Measurements from ENCODE around the gene ALDH3B2. TPM values are rescaled to one million over a fixed set of nuclear protein-coding genes. Genes with fewer than 3 reads are reported as not detected.
A peak's percentile ranks its signal among the peaks of the same experiment; 100 is the strongest.

Gene ALDH3B2
- total RNA-seq, 4 donors from 2014 or later = 62.6 to 181 (median 120) TPM

DNA sequence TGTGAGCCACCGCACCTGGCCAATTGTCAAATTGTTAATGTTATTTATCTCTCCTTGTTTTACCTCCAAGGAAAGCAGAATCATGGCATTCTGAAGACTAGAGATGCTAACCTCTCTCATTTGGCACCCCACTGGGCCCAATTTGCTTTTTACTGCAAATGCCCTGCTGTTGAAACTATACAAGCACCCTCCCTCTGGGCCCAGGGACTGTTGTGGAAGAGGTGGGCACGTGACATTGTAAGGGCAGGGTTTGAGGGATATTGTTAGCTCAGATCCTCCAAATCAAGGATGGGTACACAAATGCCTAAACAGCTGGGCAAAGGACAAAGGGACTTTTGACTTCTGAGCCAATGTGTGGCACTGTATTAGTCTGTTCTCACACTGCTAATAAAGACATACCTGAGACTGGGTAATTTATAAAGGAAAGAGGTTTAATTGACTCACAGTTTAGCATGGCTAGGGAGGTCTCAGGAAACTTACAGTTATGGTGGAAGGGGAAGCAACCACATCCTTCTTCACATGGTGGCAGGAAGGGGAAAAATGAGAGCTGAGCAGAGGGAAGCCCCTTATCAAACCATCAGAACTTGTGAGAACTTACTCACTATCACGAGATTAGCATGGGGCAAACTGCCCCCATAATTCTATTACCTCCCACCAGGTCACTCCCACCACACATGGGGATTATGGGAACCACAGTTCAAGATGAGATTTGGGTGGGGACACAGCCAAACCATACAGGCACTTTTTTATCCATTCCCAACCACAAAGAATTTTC is 6.5 kb upstream of the ALDH3B2 start:
- Histone ChIP-seq H3K4me3 (no peak overlapping the region), H3K27me3 (no peaks in the 10 kb centered on the region), H3K9me3 (no peaks in the 10 kb centered on the region), H3K27ac (peak overlapping the region in 2 of 4 donors; percentile 5 to 73), H3K4me1 (peaks cover 0 to 33% (median 7%) of the 10 kb centered on the region in 3 donors), H3K36me3 (no peaks in the 10 kb centered on the region)
- intact Hi-C loops (cut with DNase I) = no loop called here
- DNase-seq = no peak
- TF ChIP-seq POLR2A (IDR thresholded peaks at IDR 0.05) = no peak
- TF ChIP-seq, protein P1, sequence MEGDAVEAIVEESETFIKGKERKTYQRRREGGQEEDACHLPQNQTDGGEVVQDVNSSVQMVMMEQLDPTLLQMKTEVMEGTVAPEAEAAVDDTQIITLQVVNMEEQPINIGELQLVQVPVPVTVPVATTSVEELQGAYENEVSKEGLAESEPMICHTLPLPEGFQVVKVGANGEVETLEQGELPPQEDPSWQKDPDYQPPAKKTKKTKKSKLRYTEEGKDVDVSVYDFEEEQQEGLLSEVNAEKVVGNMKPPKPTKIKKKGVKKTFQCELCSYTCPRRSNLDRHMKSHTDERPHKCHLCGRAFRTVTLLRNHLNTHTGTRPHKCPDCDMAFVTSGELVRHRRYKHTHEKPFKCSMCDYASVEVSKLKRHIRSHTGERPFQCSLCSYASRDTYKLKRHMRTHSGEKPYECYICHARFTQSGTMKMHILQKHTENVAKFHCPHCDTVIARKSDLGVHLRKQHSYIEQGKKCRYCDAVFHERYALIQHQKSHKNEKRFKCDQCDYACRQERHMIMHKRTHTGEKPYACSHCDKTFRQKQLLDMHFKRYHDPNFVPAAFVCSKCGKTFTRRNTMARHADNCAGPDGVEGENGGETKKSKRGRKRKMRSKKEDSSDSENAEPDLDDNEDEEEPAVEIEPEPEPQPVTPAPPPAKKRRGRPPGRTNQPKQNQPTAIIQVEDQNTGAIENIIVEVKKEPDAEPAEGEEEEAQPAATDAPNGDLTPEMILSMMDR (IDR thresholded peaks at IDR 0.05) = no peak
- 64 to 69% methylated on average over 3 of the region's 3 CpGs for WGBS, 2 donors

DNA sequence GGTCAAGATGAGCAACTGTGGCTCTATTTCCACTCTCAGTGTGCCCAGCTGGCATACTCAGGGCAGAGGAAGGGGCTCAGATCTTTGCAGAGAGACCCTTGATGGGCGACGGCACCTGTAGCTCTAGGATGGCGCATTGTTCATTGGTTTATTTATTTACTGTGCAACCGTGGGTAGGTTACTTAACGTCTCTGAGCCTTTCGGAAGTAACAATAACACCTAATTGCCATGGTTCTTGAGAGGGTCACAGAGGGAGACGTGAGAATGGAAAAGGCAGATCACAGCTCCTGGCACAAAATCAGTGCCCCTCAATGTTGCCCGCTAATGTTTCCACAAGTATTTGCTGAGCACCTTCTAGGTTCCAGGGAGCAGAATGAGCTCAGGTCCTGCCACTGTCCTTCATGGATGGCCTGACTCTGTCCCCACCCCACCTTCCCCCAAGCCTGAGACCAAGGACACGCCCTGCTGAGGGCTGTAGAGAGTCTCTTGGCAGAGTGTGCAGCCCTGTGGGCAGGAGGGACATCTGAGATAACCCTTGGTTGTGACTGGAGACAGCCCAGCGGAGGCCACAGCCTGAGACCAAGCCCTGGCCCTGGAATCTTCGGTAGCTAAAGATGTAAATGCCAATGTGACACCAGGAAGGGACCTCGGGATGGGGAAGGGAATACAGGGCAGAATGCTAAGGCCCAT is 780 bp upstream of the ALDH3B2 start:
- Histone ChIP-seq H3K4me1 (peaks cover 8 to 51% (median 9%) of the 10 kb centered on the region in 3 donors), H3K36me3 (no peaks in the 10 kb centered on the region), H3K27ac (peak overlapping the region; percentile 79 to 89 (median 82)), H3K27me3 (peaks cover 0 to 27% (median 0%) of the 10 kb centered on the region in 4 donors), H3K9me3 (no peaks in the 10 kb centered on the region), H3K4me3 (no peak overlapping the region)
- TF ChIP-seq, protein P1 (IDR thresholded peaks at IDR 0.05) = no peak
- TF ChIP-seq POLR2A (IDR thresholded peaks at IDR 0.05) = no peak
- 81% methylated on average over 10 to 11 of the region's 12 CpGs for WGBS, 2 donors
- intact Hi-C loops (cut with DNase I) = no loop called here
- DNase-seq = no peak

DNA sequence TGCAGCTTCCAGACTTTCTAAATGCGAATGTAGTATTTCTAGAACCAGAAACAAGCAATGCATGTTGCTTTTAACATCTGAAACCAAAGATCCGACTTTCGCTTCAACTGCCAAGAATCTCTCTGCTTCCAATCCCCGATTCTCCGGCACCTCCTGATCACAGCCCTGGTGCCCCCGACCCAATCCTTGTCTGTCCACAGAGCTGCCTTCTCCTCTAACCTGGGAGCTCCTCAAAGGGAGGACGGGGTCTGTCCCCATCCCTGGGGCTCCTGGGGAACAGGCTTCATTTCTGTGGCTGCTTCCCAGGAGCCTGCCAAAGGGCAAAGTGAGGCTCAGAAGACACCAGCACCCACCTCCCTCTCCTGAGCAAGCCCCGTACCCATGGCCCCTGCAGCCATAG is 521 bp downstream of the ALDH3B2 start:
- no peak for DNase-seq
- Histone ChIP-seq H3K36me3 (no peaks in the 10 kb centered on the region), H3K27ac (peak overlapping the region; percentile 47 to 89 (median 82)), H3K4me1 (peaks cover 8 to 51% (median 9%) of the 10 kb centered on the region in 3 donors), H3K27me3 (peaks cover 0 to 27% (median 0%) of the 10 kb centered on the region in 4 donors), H3K9me3 (no peaks in the 10 kb centered on the region), H3K4me3 (peak overlapping the region; percentile 44 to 59 (median 55))
- intact Hi-C loops (cut with DNase I) = no loop called here
- 44 to 48% methylated on average over 7 to 8 of the region's 8 CpGs for WGBS, 2 donors
- no peak for TF ChIP-seq POLR2A (IDR thresholded peaks at IDR 0.05)
- TF ChIP-seq, protein P1 (IDR thresholded peaks at IDR 0.05) = no peak

DNA sequence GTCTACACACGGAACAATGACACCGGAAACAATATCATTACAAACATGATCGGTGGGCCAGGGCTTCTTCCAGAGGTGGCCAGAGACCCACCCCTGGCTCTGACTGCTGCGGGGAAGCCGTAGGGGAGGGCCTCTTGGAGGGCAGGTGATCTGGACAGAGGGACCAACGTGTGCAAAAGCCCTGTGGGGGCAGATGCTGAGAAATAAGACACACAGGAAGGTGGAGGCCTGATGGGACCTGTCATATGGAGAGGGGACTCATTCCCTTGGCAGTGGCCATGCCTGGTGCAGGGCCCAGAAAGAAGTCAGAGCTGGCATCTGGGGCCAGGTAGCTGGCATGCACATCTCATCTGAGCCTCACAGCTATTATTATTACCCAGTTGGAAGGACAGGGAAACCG is 1.1 kb downstream of the ALDH3B2 start:
- peak overlapping the region in 3 of 4 donors; percentile 78 to 89 (median 85) for H3K27ac ChIP-seq
- intact Hi-C loops (cut with DNase I) = no loop called here
- TF ChIP-seq, protein P1 (IDR thresholded peaks at IDR 0.05) = no peak
- no peak for TF ChIP-seq POLR2A (IDR thresholded peaks at IDR 0.05)
- peak overlapping the region; percentile 44 to 59 (median 55) for H3K4me3 ChIP-seq
- H3K27me3 ChIP-seq = peaks cover 0 to 28% (median 0%) of the 10 kb centered on the region in 4 donors
- 64 to 73% methylated on average over 2 to 5 of the region's 7 CpGs for WGBS, 2 donors
- no peak for DNase-seq
- no peaks in the 10 kb centered on the region for H3K36me3 ChIP-seq
- H3K9me3 ChIP-seq = no peaks in the 10 kb centered on the region
- peaks cover 8 to 51% (median 9%) of the 10 kb centered on the region in 3 donors for H3K4me1 ChIP-seq

DNA sequence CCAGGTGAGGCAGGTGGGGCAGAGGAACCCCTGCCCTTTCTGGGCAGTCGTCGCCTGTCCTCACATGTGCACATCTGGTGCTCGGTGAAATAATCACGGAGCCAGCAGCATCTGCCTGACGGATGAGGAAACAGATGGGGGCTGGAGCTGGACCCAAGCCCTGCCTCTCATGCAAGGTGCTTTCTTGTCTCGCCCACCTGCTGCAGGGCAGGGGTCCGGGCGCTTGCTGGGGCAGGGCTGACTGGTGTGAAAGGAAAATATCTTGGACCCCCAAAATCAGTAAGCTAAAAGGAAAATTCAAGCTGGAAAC is 3.3 kb downstream of the ALDH3B2 start:
- intact Hi-C loops (cut with DNase I) = no loop called here
- TF ChIP-seq, protein P1 (IDR thresholded peaks at IDR 0.05) = no peak
- TF ChIP-seq POLR2A (IDR thresholded peaks at IDR 0.05) = no peak
- H3K27ac ChIP-seq = no peak overlapping the region
- H3K9me3 ChIP-seq = no peaks in the 10 kb centered on the region
- WGBS, 2 donors = 51 to 69% methylated on average over 3 of the region's 8 CpGs
- DNase-seq = no peak
- peaks cover 8 to 51% (median 9%) of the 10 kb centered on the region in 3 donors for H3K4me1 ChIP-seq
- peaks cover 0 to 16% (median 0%) of the 10 kb centered on the region in 3 donors for H3K36me3 ChIP-seq
- no peak overlapping the region for H3K4me3 ChIP-seq
- H3K27me3 ChIP-seq = peaks cover 0 to 31% (median 0%) of the 10 kb centered on the region in 4 donors
